Measurements from ENCODE around the gene MRPS22.

Gene MRPS22

DNA sequence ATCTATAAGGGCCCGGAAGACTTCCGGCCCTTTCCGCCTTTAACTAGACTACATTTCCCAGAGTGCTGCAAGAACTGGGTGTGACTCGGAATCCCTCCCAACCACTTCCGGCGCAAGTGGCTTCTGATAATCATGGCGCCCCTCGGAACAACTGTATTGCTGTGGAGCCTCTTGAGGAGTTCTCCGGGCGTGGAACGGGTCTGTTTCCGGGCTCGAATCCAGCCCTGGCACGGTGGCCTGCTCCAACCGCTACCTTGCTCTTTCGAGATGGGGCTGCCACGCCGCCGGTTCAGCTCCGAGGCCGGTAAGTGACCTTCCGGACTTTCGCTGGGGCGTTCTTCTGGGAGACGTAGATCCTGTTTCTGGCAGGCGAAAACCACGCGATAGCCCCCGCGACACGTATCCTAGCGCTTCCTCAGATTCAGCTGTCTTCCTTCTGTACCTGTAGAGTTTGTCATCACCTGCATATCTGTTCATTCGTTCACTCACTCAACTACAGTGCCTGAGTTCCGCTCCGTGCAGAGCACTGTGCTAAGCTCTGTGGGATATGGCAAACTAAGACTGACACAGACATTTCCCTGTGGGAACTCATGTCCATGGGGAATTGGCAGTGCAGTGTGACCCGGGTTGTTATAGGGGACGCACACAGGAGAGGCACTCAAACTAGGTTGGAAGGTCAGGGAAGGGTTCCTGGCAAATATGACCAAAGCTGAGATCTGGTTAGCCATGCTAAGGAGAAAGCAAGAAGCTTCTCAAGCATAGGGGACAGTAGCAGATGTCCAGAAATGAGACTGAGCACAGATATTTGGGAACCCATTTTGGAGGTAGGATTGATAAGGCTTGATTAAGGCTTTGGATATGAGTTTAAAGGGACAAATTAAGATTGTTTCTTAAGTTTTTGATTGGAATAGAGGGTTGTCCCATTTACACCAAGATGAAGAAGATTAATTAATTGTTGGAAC is at the start of gene MRPS22:
Gene MRPS22 (plus strand): TSS at position 126 of the 962 bp plus-strand sequence. CDS start 7 bp downstream, at position 133.
- in situ Hi-C loops (cut with HindIII; ENCODE audit: low pct_ligation_motif_present, low pct_unique_long_range_greater_than_20kb, low sequenced_read_pairs): no loop called here
- peak; percentile 89 for DNase-seq

- no peak for DNase-seq
- in situ Hi-C loops (cut with HindIII; ENCODE audit: low pct_ligation_motif_present, low pct_unique_long_range_greater_than_20kb, low sequenced_read_pairs): no loop called here
Measured at GRCh38 chr3:139295040-139295439, 48.8 kb upstream of the MRPS22 start.

- no peak for DNase-seq
- in situ Hi-C loops (cut with HindIII; ENCODE audit: low pct_ligation_motif_present, low pct_unique_long_range_greater_than_20kb, low sequenced_read_pairs): no loop called here
Measured at GRCh38 chr3:139296141-139296718, 47.6 kb upstream of the MRPS22 start.

DNA sequence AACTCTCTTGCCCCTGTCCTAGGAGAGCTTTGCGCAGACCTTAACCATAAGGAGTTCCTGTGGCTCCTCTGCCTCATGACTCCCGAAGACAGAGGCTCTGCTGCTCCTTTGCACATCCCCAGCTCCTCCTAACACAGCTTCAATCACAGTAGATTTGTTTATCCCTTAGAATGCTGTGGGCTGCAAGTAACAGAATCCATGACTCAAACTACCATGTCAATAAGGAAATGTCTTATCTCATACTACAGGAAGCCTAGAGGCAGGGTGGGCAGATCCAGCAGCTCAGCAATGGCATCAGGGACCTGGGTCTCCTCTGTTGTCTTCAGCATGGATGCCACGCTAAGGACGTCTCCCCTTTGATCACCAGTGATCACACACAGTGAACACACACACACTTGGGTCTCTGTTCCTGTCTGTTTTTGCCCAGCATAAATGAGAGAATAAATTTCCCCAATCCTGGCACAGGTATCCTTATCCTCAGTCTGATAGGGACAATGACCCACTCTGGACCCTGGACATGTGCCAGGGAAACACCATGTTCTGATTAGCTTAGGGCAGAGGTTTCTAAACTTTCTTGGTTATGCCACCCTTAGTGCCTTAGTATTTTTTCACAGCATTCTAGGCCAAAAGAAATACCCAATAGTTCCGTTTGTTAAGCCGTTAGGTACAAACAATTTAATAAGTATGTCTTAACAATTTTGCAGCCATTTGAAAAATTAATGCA is 46.1 kb upstream of the MRPS22 start:
- in situ Hi-C loops (cut with HindIII; ENCODE audit: low pct_ligation_motif_present, low pct_unique_long_range_greater_than_20kb, low sequenced_read_pairs): no loop called here
- DNase-seq: no peak

GRCh38 chr3:139299261-139300132 is 44.3 kb upstream of the MRPS22 start:
- peak; percentile 76 for DNase-seq
- in situ Hi-C loops (cut with HindIII; ENCODE audit: low pct_ligation_motif_present, low pct_unique_long_range_greater_than_20kb, low sequenced_read_pairs): loop anchor here (25.0 kb wide), 1 partner anchor 187 kb away; no protein-coding TSS in a partner anchor

- DNase-seq: no peak
- in situ Hi-C loops (cut with HindIII; ENCODE audit: low pct_ligation_motif_present, low pct_unique_long_range_greater_than_20kb, low sequenced_read_pairs): loop anchor here (25.0 kb wide), 1 partner anchor 188 kb away; no protein-coding TSS in a partner anchor
Measured at GRCh38 chr3:139300416-139300815, 43.4 kb upstream of the MRPS22 start.

- in situ Hi-C loops (cut with HindIII; ENCODE audit: low pct_ligation_motif_present, low pct_unique_long_range_greater_than_20kb, low sequenced_read_pairs): loop anchor here (25.0 kb wide), 1 partner anchor 189 kb away; no protein-coding TSS in a partner anchor
Measured at GRCh38 chr3:139301183-139301582, 42.6 kb upstream of the MRPS22 start.

GRCh38 chr3:139301654-139302053 is 42.2 kb upstream of the MRPS22 start:
- in situ Hi-C loops (cut with HindIII; ENCODE audit: low pct_ligation_motif_present, low pct_unique_long_range_greater_than_20kb, low sequenced_read_pairs): loop anchor here (25.0 kb wide), 1 partner anchor 189 kb away; no protein-coding TSS in a partner anchor
- no peak for DNase-seq

More at GRCh38 chr3:139301183-139301582, 42.6 kb upstream of the MRPS22 start:
- DNase-seq: no peak

- in situ Hi-C loops (cut with HindIII; ENCODE audit: low pct_ligation_motif_present, low pct_unique_long_range_greater_than_20kb, low sequenced_read_pairs): loop anchor here (25.0 kb wide), 1 partner anchor 190 kb away; no protein-coding TSS in a partner anchor
- peak; percentile 98 for DNase-seq
Measured at GRCh38 chr3:139302084-139302800, 41.6 kb upstream of the MRPS22 start.

- in situ Hi-C loops (cut with HindIII; ENCODE audit: low pct_ligation_motif_present, low pct_unique_long_range_greater_than_20kb, low sequenced_read_pairs): loop anchor here (25.0 kb wide), 1 partner anchor 190 kb away; no protein-coding TSS in a partner anchor
- DNase-seq: peak; percentile 39
Measured at GRCh38 chr3:139302801-139303113, 41.1 kb upstream of the MRPS22 start.

DNA sequence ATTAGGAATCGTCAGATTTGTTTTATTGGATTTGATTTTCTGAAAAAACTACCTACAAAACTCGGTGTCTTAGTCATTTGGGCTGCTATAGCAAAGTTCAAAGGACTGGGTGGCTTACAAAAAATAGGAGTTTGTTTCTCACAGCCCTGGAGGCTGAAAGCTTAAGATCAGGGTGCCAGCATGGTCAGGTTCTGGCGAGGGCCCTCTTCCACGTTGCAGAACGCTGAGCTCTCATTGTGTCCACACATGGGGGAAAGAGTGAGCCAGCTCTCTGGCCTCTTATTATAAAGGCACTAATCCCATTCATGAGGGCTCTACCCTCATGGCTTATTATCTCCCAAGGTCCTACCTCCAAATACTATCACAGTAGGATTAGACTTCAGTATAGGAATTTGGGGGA is 40.6 kb upstream of the MRPS22 start:
- no peak for DNase-seq
- in situ Hi-C loops (cut with HindIII; ENCODE audit: low pct_ligation_motif_present, low pct_unique_long_range_greater_than_20kb, low sequenced_read_pairs): loop anchor here (25.0 kb wide), 1 partner anchor 191 kb away; no protein-coding TSS in a partner anchor

- in situ Hi-C loops (cut with HindIII; ENCODE audit: low pct_ligation_motif_present, low pct_unique_long_range_greater_than_20kb, low sequenced_read_pairs): loop anchor here (25.0 kb wide), 1 partner anchor 192 kb away; no protein-coding TSS in a partner anchor
Measured at GRCh38 chr3:139304383-139304782, 39.4 kb upstream of the MRPS22 start.

GRCh38 chr3:139306078-139306477 is 37.7 kb upstream of the MRPS22 start:
- DNase-seq: no peak
- in situ Hi-C loops (cut with HindIII; ENCODE audit: low pct_ligation_motif_present, low pct_unique_long_range_greater_than_20kb, low sequenced_read_pairs): loop anchor here (25.0 kb wide), 1 partner anchor 194 kb away; no protein-coding TSS in a partner anchor

More at GRCh38 chr3:139304383-139304782, 39.4 kb upstream of the MRPS22 start:
- no peak for DNase-seq

DNA sequence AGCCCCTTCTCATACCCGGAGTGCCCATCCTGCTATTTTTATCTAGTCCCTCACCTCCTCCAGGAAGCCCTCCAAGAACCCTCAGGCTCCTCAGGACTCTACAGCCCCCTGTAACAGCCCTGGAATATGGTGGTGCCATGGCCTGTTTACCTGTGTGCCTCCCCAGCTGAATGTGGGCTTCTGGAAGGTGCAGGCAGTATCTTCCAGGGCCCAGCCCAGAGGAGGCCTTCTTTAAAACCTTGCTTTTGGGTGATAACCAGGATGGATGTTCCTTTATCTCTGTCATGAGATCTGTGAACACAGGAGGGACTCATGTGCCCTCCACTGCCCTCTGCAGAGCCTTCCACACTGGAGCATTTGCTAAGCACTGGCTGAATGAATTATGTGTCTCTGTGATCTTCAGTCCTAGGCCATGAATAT is 36.7 kb upstream of the MRPS22 start:
- no peak for DNase-seq
- in situ Hi-C loops (cut with HindIII; ENCODE audit: low pct_ligation_motif_present, low pct_unique_long_range_greater_than_20kb, low sequenced_read_pairs): loop anchor here (25.0 kb wide), 1 partner anchor 195 kb away; no protein-coding TSS in a partner anchor

DNA sequence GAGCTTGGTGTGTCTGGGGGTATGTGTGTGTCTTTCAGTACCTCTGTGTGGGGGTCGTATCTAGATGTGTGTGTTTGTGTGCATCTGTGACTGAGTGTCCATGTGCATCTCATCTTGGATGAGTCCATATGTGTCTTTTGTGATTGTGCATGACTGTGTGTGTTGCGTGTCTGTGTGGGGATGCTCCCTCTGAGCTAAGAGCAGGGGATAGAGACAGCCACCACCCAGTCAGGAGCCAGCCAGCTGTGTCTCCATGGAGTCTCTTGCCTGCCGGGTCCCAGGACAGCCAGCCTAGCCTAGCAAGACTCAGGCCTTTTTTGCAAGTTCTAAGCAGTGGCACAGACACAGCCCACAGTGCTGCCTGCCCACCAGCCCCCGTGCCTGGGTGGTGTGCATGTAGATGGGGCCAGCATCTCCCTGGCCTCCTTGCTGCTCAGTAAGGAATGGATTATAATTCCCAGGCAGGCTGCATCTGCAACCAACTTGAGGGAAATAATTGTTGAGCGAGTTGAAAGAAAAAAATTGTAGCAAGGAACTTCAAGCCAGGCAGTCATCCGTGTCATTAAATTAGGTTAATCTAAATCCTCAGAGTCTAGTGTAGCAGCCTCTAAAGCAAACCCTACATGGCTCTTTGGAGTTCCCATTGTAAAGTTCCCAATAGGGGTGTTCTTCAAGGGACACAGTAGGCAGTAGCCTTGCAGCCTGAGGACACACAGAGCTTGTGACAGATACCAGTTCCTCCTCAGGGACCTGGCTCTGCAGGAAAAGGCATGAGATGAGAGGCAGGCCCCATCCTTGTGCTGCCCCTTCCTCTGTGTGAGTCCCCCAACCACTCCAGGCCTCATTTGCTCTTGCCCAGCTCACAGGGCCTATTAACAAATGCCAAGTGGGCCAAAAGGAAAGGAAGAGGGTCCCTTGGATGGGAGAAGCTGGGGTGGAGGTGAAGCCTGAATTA is 35.9 kb upstream of the MRPS22 start:
- DNase-seq: no peak
- in situ Hi-C loops (cut with HindIII; ENCODE audit: low pct_ligation_motif_present, low pct_unique_long_range_greater_than_20kb, low sequenced_read_pairs): loop anchor here (25.0 kb wide), 1 partner anchor 196 kb away; no protein-coding TSS in a partner anchor

GRCh38 chr3:139308560-139308959 is 35.3 kb upstream of the MRPS22 start:
- in situ Hi-C loops (cut with HindIII; ENCODE audit: low pct_ligation_motif_present, low pct_unique_long_range_greater_than_20kb, low sequenced_read_pairs): loop anchor here (25.0 kb wide), 1 partner anchor 196 kb away; no protein-coding TSS in a partner anchor
- peak; percentile 92 for DNase-seq

Measured in ACHN (cell line).